Gastroesophageal sphincter (tissue), 3 donors: ENCODE measurements around the gene CORO2B.

ENCODE experiments used
- CTCF ChIP-seq, 4 experiments: fragments of 200-600 bp in 2 of 4; fragments of 450-650 bp in 2 of 4; sonication (generic) in 1 of 4; IDR thresholded peaks; one replicate each; pipeline ENCODE4 v1.5.1; 2017 to 2019; ENCODE audit warnings: antibody characterized with exemption in 4 of 4, mild to moderate bottlenecking in 2 of 4, moderate library complexity in 2 of 4
- EP300 ChIP-seq: sonication (generic); formaldehyde crosslinking; IDR thresholded peaks from one replicate; pipeline ENCODE4 v1.6.1; 2017; ENCODE audit warnings: antibody characterized with exemption, mild to moderate bottlenecking
- POLR2A ChIP-seq, 2 donors: fragments of 450-650 bp; IDR thresholded peaks; one replicate each; pipeline ENCODE4 v1.6.1; 2017; ENCODE audit warnings: antibody characterized with exemption in 2 of 2, mild to moderate bottlenecking in 2 of 2, moderate library complexity in 1 of 2
- POLR2AphosphoS5 ChIP-seq: sonication (generic); formaldehyde crosslinking; IDR thresholded peaks from one replicate; pipeline ENCODE4 v1.6.1; 2017; ENCODE audit warnings: antibody characterized with exemption

- TF ChIP-seq POLR2A (IDR thresholded peaks at IDR 0.05) (no peak), POLR2AphosphoS5 (peak; percentile 70), CTCF (IDR thresholded peaks at IDR 0.05) (no peak), EP300 (no peak)
Observed at GRCh38 chr15:68609629-68610028, 30.8 kb downstream of the CORO2B start.
